GM12801 (cell line): ENCODE data around the gene GLIS1.

Experiments used
- CTCF ChIP-seq: IDR thresholded peaks from one replicate; pipeline ENCODE4 v1.5.1; 2011; ENCODE audit warnings: control low read depth; ENCODE audit not compliant: insufficient read length; ENCODE audit errors: extremely low read depth

The GLIS1 gene

GRCh38 chr1:53766831-53767405, 28.0 kb upstream of the GLIS1 start:
- TF ChIP-seq CTCF = no peak

- TF ChIP-seq CTCF = no peak
Observed at GRCh38 chr1:53766194-53766742, 27.3 kb upstream of the GLIS1 start.

GRCh38 chr1:53765657-53766056, 26.7 kb upstream of the GLIS1 start:
- no peak for TF ChIP-seq CTCF

GRCh38 chr1:53763911-53764310, 24.9 kb upstream of the GLIS1 start:
- no peak for TF ChIP-seq CTCF

GRCh38 chr1:53763461-53763860, 24.5 kb upstream of the GLIS1 start:
- no peak for TF ChIP-seq CTCF

- no peak for TF ChIP-seq CTCF
Observed at GRCh38 chr1:53755874-53756273, 16.9 kb upstream of the GLIS1 start.

GRCh38 chr1:53754484-53755312, 15.7 kb upstream of the GLIS1 start:
- no peak for TF ChIP-seq CTCF
